Type B pancreatic cell (in vitro differentiated cells): ENCODE measurements around the gene ARV1. TPM values are rescaled to one million over a fixed set of nuclear protein-coding genes. Genes with fewer than 3 reads are reported as not detected.
A peak's percentile ranks its signal among the peaks of the same experiment; 100 is the strongest.

Experiments used
- DNase-seq: peaks from one replicate; pipeline ENCODE4 v3.0.0; 2021; ENCODE audit warnings: mixed read lengths; ENCODE audit not compliant: unreplicated experiment; ENCODE audit errors: extremely low spot score
- H3K27ac Mint-ChIP-seq: 2 replicates; pipeline ENCODE4 v1.8.0; 2021; ENCODE audit warnings: mild to moderate bottlenecking, mixed read lengths
- H3K27me3 Mint-ChIP-seq: 2 replicates; pipeline ENCODE4 v1.8.0; 2021; ENCODE audit warnings: mixed read lengths
- H3K36me3 Mint-ChIP-seq: 2 replicates; pipeline ENCODE4 v1.8.0; 2021; ENCODE audit warnings: mixed read lengths
- H3K4me1 Mint-ChIP-seq: one replicate; pipeline ENCODE4 v1.8.0; 2021; ENCODE audit warnings: mixed read lengths; ENCODE audit not compliant: unreplicated experiment
- H3K4me3 Mint-ChIP-seq: 2 replicates; pipeline ENCODE4 v1.8.0; 2021; ENCODE audit warnings: mild to moderate bottlenecking, mixed read lengths
- H3K9me3 Mint-ChIP-seq: 2 replicates; pipeline ENCODE4 v1.8.0; 2021; ENCODE audit warnings: mixed read lengths
- total RNA-seq: library from RNA; stranded (reverse); gene quantifications from 2 replicates; pipeline ENCODE4 v1.2.1, GENCODE V29; 2021; ENCODE audit warnings: low replicate concordance
- TF ChIP-seq, protein P1 (sequence below): fragments of 200-600 bp; sonication (generic); conservative IDR thresholded peaks from 2 replicates; pipeline ENCODE4 v1.5.0; 2021; ENCODE audit warnings: antibody characterized with exemption, mild to moderate bottlenecking

The ARV1 gene
- total RNA-seq, 1 donor from 2014 or later, result 12.8 TPM

DNA sequence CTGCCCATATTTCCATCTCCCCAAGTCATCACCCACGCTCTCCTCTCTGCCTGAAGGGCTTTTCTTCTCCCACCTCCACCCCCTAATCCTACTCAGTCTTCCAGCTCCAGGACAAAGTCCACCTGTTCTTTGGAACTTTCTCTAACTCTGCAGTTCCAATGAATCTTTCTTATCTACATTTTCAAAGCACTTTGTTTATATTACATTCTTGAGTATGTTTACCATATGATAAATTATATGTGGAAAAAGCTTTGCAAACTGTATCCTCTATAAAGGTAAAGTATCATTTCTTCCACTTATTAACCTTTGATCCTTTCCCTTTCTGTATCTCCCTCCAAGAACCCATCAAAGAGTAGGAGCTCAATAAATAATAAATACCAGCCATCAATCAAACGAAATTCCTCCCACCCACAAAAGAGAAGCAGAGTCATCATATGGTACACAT lies 39.9 kb upstream of the ARV1 start:
- no peaks in the 10 kb centered on the region for H3K27me3 Mint-ChIP-seq
- H3K9me3 Mint-ChIP-seq, result no peaks in the 10 kb centered on the region
- DNase-seq, result no peak
- H3K27ac Mint-ChIP-seq, result peak overlapping the region; percentile 27
- H3K36me3 Mint-ChIP-seq, result peaks cover 18% of the 10 kb centered on the region
- TF ChIP-seq, protein P1, sequence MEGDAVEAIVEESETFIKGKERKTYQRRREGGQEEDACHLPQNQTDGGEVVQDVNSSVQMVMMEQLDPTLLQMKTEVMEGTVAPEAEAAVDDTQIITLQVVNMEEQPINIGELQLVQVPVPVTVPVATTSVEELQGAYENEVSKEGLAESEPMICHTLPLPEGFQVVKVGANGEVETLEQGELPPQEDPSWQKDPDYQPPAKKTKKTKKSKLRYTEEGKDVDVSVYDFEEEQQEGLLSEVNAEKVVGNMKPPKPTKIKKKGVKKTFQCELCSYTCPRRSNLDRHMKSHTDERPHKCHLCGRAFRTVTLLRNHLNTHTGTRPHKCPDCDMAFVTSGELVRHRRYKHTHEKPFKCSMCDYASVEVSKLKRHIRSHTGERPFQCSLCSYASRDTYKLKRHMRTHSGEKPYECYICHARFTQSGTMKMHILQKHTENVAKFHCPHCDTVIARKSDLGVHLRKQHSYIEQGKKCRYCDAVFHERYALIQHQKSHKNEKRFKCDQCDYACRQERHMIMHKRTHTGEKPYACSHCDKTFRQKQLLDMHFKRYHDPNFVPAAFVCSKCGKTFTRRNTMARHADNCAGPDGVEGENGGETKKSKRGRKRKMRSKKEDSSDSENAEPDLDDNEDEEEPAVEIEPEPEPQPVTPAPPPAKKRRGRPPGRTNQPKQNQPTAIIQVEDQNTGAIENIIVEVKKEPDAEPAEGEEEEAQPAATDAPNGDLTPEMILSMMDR, result no peak
- peak overlapping the region; percentile 18 for H3K4me3 Mint-ChIP-seq
- H3K4me1 Mint-ChIP-seq, result peaks cover 14% of the 10 kb centered on the region

DNA sequence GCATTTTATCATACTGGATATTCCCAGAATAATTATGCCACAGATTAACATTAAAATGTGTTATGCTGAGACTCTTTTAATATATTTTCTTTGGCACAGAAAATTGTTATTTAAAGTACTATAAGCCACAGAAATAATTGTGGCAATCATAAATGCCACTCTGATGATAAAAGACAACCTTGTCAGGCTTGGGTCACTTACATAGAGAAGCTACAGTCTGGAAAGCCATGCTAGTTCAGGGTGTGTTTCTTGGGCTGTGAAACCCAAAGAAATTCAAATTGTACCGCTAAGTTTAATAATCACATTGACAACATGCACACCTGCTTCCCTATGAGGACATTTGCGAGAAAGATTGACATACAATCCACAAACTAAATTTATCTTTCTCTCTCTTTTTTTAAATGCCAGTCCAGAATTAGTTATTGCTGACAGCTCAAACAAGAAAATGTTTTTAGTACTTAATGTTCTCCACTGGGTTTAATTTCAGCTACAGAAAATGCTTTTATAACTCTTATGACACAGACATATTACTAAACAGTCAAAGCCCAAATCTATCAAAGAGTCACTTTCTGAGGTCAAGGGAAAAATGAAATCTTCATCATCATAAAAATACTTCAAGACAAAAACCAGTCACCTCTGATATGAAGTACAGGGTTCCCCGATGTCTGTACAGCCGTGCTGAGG lies 38.9 kb upstream of the ARV1 start:
- Mint-ChIP-seq H3K27ac (no peak overlapping the region), H3K4me1 (peaks cover 14% of the 10 kb centered on the region), H3K4me3 (no peak overlapping the region), H3K27me3 (no peaks in the 10 kb centered on the region), H3K36me3 (peaks cover 18% of the 10 kb centered on the region), H3K9me3 (no peaks in the 10 kb centered on the region)
- DNase-seq, result no peak
- TF ChIP-seq, protein P1, result no peak

DNA sequence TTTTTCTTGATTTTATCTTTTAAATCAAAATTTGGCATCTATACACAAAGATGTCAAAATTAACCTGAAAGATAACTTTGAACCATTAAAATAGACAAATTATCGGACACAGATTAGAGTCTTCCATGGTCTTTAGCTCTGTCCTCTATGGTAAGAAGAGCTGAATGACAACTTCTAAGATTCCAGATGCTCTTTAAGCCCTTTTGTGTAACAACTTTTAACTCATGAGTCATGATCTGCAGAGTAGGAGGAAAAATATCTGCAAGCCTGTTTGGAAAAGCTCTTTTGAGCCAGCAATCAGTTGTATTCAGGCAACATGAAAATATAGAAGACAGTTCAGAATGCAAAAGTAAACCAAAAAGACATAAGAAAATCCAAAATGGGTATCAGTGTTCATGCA lies 38.0 kb upstream of the ARV1 start:
- no peaks in the 10 kb centered on the region for H3K27me3 Mint-ChIP-seq

DNA sequence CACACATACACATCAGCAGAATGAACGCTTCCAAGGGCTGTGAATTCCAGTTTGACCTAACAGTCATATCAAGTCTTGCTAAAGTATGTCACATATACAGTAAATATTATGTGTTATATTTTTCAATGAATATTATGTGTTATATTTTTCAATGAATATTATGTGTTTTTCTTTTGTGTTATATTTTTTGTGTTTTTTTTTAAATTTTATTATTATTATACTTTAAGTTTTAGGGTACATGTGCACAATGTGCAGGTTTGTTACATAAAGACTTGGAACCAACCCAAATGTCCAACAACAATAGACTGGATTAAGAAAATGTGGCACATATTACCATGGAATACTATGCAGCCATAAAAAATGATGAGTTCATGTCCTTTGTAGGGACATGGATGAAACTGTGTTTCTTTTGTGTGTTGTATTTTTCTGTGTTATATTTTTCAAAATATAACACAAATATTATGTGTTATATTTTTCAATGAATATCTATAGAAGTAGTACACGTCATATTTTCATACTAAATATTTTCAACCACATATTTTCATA lies 35.8 kb upstream of the ARV1 start:
- TF ChIP-seq, protein P1, result no peak
- Mint-ChIP-seq H3K36me3 (peaks cover 11% of the 10 kb centered on the region), H3K27me3 (no peaks in the 10 kb centered on the region), H3K27ac (no peak overlapping the region), H3K4me1 (peaks cover 17% of the 10 kb centered on the region), H3K4me3 (no peak overlapping the region), H3K9me3 (no peaks in the 10 kb centered on the region)
- no peak for DNase-seq

More for the DNA sequence above, 38.0 kb upstream of the ARV1 start:
- no peak overlapping the region for H3K4me3 Mint-ChIP-seq
- peaks cover 14% of the 10 kb centered on the region for H3K4me1 Mint-ChIP-seq
- TF ChIP-seq, protein P1, result no peak
- no peak for DNase-seq
- H3K9me3 Mint-ChIP-seq, result no peaks in the 10 kb centered on the region
- peaks cover 11% of the 10 kb centered on the region for H3K36me3 Mint-ChIP-seq
- H3K27ac Mint-ChIP-seq, result no peak overlapping the region

DNA sequence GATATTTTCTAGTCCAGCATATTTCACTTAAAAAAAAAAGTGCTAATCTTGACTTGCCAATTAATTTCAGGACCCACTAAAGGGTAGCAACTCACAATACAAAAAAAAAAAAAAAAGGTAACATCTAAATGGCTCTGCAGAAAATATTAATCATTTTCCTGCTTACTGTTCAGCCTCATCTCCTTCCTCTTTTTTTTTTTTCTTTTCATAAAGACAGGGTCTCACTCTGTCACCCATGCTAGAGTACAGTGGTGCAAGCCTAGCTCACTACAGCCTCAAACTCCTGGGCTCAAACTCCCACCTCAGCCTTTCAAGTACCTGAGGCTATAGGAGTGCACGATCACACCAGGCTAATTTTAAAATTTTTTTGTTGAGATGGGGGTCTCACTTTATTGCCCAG lies 30.6 kb upstream of the ARV1 start:
- TF ChIP-seq, protein P1, result no peak
- Mint-ChIP-seq H3K9me3 (no peaks in the 10 kb centered on the region), H3K4me3 (no peak overlapping the region), H3K4me1 (peaks cover 7% of the 10 kb centered on the region), H3K27ac (no peak overlapping the region), H3K36me3 (no peaks in the 10 kb centered on the region), H3K27me3 (no peaks in the 10 kb centered on the region)
- DNase-seq, result no peak
